GM13976 (cell line): ENCODE results near the gene SH3GL1.

ENCODE experiments used
- DNase-seq: peaks from one replicate; pipeline ENCODE4 v3.0.0; 2012; ENCODE audit warnings: low spot score
- in situ Hi-C: fragments of 300-500 bp; cut with MboI; formaldehyde crosslinking; loops from one replicate; pipeline ENCODE4 v1.12.0; 2022; ENCODE audit warnings: low sequenced_read_pairs, mixed read lengths, inconsistent platforms; ENCODE audit not compliant: unreplicated experiment
- TF ChIP-seq, protein P1 (sequence below): IDR thresholded peaks from 2 replicates; pipeline ENCODE4 v1.5.1; 2012; ENCODE audit warnings: borderline replicate concordance, mild to moderate bottlenecking; ENCODE audit not compliant: insufficient read depth; ENCODE audit errors: extremely low read depth, missing control alignments, control extremely low read depth

Gene SH3GL1

DNA sequence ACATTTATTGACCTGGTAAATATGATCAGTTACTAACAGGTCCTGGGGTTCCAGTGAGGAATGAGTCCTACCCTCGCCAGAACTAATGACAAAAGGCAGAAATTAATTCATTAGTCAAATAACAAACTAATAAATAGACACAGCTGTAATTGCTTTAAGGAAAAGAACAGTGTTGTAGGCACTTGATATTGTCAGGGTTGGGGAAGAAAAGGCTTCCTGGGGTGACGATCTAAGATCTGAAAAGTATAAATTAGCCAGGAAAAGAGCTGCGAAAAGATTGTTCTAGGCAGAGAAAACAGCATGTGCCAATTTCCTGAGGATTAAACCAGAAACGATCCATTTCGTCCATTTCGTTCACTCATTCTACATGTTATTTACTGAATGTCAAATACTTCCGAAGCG lies 1.4 kb upstream of the SH3GL1 start:
- TF ChIP-seq, protein P1, sequence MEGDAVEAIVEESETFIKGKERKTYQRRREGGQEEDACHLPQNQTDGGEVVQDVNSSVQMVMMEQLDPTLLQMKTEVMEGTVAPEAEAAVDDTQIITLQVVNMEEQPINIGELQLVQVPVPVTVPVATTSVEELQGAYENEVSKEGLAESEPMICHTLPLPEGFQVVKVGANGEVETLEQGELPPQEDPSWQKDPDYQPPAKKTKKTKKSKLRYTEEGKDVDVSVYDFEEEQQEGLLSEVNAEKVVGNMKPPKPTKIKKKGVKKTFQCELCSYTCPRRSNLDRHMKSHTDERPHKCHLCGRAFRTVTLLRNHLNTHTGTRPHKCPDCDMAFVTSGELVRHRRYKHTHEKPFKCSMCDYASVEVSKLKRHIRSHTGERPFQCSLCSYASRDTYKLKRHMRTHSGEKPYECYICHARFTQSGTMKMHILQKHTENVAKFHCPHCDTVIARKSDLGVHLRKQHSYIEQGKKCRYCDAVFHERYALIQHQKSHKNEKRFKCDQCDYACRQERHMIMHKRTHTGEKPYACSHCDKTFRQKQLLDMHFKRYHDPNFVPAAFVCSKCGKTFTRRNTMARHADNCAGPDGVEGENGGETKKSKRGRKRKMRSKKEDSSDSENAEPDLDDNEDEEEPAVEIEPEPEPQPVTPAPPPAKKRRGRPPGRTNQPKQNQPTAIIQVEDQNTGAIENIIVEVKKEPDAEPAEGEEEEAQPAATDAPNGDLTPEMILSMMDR = no peak
- no peak for DNase-seq
- in situ Hi-C loops = no loop called here

DNA sequence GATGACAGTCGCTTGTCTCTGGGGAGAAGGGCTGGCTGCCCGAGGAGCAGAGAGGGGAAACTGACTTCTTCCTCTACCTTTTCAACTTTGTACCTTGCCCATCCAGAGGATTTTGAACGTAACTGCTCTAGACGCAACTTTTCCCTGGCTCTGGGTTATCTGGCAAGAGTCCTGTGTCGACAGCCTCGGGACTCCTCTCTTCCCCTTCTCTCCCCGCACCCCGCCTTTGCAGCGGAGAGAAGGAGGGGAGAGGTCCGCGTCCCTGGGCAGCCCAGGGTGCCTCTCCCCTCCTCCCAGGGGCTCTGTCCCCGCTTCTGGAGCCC lies 574 bp downstream of the SH3GL1 start:
- DNase-seq = no peak
- TF ChIP-seq, protein P1 = no peak
- in situ Hi-C loops = no loop called here

DNA sequence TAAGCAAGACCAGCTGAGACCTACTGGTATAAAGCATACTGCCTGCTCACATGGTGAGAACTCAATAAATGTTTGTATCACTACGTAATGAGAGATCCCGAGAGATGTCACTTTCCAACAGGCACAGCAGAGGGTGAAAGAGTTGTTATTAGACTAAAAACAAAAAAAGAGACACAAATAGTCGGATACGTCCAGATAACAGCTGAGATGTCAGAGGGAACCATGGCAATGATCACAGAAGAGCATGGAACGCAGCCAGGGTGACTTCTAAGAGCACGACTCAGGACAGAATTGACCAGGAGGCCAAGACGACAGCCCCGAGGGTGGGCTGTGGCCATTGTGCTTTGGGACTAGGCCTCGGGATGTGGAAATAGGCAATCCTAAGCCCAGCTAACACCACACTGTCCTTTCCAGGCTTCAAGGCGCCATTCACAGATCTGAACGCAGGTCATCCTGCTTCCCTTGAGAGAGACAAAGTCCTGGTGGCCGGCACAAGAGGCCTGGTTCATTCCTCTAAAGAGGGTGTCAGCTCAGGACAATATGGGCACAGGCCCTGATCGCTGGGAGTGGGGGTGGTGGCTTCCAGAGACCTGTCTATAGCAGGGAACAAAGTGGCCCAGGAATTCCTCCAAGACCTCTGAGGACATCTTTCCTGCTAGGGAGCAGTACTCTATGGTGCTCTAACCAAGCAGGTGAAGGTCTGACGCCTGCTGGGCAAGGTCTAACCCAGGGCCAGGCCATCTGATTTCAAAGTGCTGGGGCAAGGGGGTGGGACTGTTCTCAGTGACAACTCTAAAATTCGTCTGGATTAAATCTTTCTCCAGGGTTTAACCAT lies 3.2 kb downstream of the SH3GL1 start:
- in situ Hi-C loops = no loop called here
- TF ChIP-seq, protein P1 = no peak
- DNase-seq = no peak

DNA sequence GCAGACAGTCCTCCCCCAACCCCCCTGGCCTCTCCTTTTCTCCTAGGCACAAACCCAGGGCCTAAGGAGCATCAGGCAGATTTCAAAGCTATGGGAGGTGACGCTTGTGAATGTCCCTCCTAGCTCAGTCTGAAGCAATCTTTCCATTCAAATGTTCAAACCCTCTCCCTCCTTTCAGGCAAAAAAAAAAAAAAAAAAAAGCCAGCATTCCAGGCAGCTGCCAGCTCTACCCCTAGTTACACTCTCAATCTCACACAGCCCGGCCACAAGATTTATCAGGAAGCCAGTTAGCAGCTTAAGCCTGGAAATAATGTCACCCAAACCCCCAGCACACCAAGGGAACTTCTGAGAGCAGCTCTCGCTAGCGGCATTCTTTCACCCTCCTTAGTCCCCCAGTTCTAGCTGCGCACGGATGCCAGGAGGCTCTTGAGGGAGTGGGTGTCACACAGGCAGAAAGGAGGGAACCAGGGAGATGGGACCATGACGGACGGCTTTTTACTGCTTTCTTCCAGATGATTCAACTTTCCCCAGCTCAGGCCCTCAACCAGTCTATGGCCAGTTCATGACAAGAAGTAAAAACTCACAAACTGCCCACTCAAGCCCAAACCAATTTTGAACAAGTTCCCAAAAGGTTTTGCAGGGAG lies 6.3 kb downstream of the SH3GL1 start:
- DNase-seq = no peak

DNA sequence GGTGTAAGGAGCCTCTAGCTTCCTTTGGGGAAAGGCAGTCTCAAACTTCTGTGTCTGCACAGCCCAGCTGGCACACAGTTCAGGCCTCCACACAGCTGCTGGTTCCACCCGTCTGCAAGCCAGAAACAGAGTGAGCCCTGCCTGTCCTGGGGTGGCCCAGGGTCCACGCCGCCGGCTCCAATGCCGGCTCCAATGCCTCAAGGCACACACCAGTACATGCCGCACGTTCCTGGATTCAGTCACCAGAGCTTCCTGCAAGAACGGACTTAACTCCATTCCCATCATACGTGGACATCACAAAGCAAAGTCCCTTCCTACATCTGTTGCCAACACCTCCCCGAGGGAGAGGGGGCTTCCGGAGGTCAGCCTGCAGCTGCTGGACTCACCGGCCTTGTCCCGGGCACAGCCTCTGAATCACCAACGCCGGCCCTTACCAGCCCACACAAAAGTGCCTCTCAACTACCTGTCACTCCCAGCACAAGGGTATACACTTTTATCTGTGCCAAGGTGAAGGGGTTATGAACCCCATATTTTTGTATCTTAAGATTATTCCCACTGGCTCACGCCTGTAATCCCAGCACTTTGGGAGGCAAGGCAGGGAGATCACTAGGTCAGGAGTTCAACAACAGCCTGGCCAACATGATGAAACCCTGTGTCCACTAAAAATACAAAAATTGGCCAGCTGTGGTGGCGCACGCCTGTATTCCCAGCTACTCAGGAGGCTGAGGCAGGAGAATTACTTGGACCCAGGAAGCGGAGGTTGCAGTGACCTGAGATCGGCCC lies 8.5 kb downstream of the SH3GL1 start:
- in situ Hi-C loops = no loop called here
- TF ChIP-seq, protein P1 = no peak
- no peak for DNase-seq

More for the DNA sequence above, 6.3 kb downstream of the SH3GL1 start:
- in situ Hi-C loops = no loop called here
- TF ChIP-seq, protein P1 = no peak

DNA sequence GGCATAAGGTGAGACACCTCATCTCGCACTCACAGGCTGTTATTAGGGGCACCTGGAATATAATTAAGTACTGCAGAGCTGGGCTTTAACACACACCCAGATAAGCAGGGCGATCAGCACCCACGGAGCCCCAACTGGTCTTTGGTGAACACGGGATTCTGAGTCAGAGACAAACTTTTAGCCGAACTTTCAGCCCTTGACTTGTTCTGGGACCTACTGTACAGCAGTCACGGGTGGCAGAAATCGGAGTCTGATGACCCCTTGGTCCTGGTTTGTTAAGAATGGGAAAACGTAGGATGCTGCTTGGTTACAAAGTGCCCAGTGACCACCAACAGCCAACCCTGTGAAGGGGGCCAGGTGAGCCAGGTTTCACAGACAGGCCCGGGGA lies 9.0 kb downstream of the SH3GL1 start:
- in situ Hi-C loops = no loop called here
- no peak for DNase-seq
- TF ChIP-seq, protein P1 = no peak
